Measurements from ENCODE around the gene TUBB2A.
"Not testable (repeated sequence)": the region's sequence is repeated elsewhere in the genome, so short reads cannot be mapped to it uniquely, and the experiment has no call there.

The TUBB2A gene

GRCh38 chr6:3171313-3172175 lies 14.2 kb upstream of the TUBB2A start:
- 97% methylated on average over 15 of the region's 17 CpGs for WGBS (ENCODE audit: insufficient coverage)
- CTCF ChIA-PET: not testable (repeated sequence)

GRCh38 chr6:3170676-3171075 lies 13.3 kb upstream of the TUBB2A start:
- POLR2A ChIA-PET; CTCF ChIA-PET; H3K36me3 ChIP-seq (ENCODE audit: control insufficient read depth in 4 of 4, insufficient read depth in 4 of 4, low read length in 3 of 4); H3K9me3 ChIP-seq (ENCODE audit: control extremely low read depth in 1 of 5, control insufficient read depth in 4 of 5, insufficient read depth in 2 of 5, low read depth in 1 of 5, low read length in 4 of 5); DNase-seq; H3K4me3 ChIP-seq (ENCODE audit: control insufficient read depth in 1 of 7, extremely low read depth in 1 of 7, insufficient read depth in 4 of 7, low read depth in 2 of 7, low read length in 6 of 7); H3K4me1 ChIP-seq (ENCODE audit: control extremely low read depth in 1 of 4, control insufficient read depth in 4 of 4, insufficient read depth in 4 of 4, low read length in 3 of 4); H3K27ac ChIP-seq (ENCODE audit: insufficient read depth in 1 of 2, low read depth in 1 of 2, low read length in 2 of 2, poor library complexity in 1 of 2, severe bottlenecking in 2 of 2); H3K27me3 ChIP-seq (replicated peaks in 2 of 5; ENCODE audit: control insufficient read depth in 4 of 5, insufficient read depth in 5 of 5, low read length in 4 of 5): not testable (repeated sequence)
- 87% methylated on average over 14 of the region's 24 CpGs for WGBS (ENCODE audit: insufficient coverage)

More at GRCh38 chr6:3171313-3172175, 14.2 kb upstream of the TUBB2A start:
- DNase-seq; H3K27me3 ChIP-seq (replicated peaks in 2 of 5; ENCODE audit: control insufficient read depth in 4 of 5, insufficient read depth in 5 of 5, low read length in 4 of 5); H3K9me3 ChIP-seq (ENCODE audit: control extremely low read depth in 1 of 5, control insufficient read depth in 4 of 5, insufficient read depth in 2 of 5, low read depth in 1 of 5, low read length in 4 of 5); H3K4me1 ChIP-seq (ENCODE audit: control extremely low read depth in 1 of 4, control insufficient read depth in 4 of 4, insufficient read depth in 4 of 4, low read length in 3 of 4); H3K27ac ChIP-seq (ENCODE audit: insufficient read depth in 1 of 2, low read depth in 1 of 2, low read length in 2 of 2, poor library complexity in 1 of 2, severe bottlenecking in 2 of 2); H3K4me3 ChIP-seq (ENCODE audit: control insufficient read depth in 1 of 7, extremely low read depth in 1 of 7, insufficient read depth in 4 of 7, low read depth in 2 of 7, low read length in 6 of 7); H3K36me3 ChIP-seq (ENCODE audit: control insufficient read depth in 4 of 4, insufficient read depth in 4 of 4, low read length in 3 of 4); POLR2A ChIA-PET: not testable (repeated sequence)

GRCh38 chr6:3168046-3168445 lies 10.7 kb upstream of the TUBB2A start:
- H3K36me3 ChIP-seq (ENCODE audit: control insufficient read depth in 4 of 4, insufficient read depth in 4 of 4, low read length in 3 of 4); CTCF ChIA-PET; H3K27ac ChIP-seq (ENCODE audit: insufficient read depth in 1 of 2, low read depth in 1 of 2, low read length in 2 of 2, poor library complexity in 1 of 2, severe bottlenecking in 2 of 2); H3K4me3 ChIP-seq (ENCODE audit: control insufficient read depth in 1 of 7, extremely low read depth in 1 of 7, insufficient read depth in 4 of 7, low read depth in 2 of 7, low read length in 6 of 7); H3K4me1 ChIP-seq (ENCODE audit: control extremely low read depth in 1 of 4, control insufficient read depth in 4 of 4, insufficient read depth in 4 of 4, low read length in 3 of 4); DNase-seq; H3K9me3 ChIP-seq (ENCODE audit: control extremely low read depth in 1 of 5, control insufficient read depth in 4 of 5, insufficient read depth in 2 of 5, low read depth in 1 of 5, low read length in 4 of 5): not testable (repeated sequence)
- peaks cover 0 to 14% (median 3%) of the 10 kb centered on the region in 5 experiments for H3K27me3 ChIP-seq (replicated peaks in 2 of 5; ENCODE audit: control insufficient read depth in 4 of 5, insufficient read depth in 5 of 5, low read length in 4 of 5)
- WGBS (ENCODE audit: insufficient coverage): 100% methylated on average over 9 of the region's 10 CpGs
- POLR2A ChIA-PET: interaction anchor here (0.6 kb wide), 1 partner anchor 98 kb away, joined by 3 read pairs; no protein-coding TSS in a partner anchor

GRCh38 chr6:3166535-3167225 lies 9.3 kb upstream of the TUBB2A start:
- H3K27ac ChIP-seq (ENCODE audit: insufficient read depth in 1 of 2, low read depth in 1 of 2, low read length in 2 of 2, poor library complexity in 1 of 2, severe bottlenecking in 2 of 2); POLR2A ChIA-PET; DNase-seq; H3K36me3 ChIP-seq (ENCODE audit: control insufficient read depth in 4 of 4, insufficient read depth in 4 of 4, low read length in 3 of 4); H3K9me3 ChIP-seq (ENCODE audit: control extremely low read depth in 1 of 5, control insufficient read depth in 4 of 5, insufficient read depth in 2 of 5, low read depth in 1 of 5, low read length in 4 of 5); H3K4me3 ChIP-seq (ENCODE audit: control insufficient read depth in 1 of 7, extremely low read depth in 1 of 7, insufficient read depth in 4 of 7, low read depth in 2 of 7, low read length in 6 of 7): not testable (repeated sequence)
- Histone ChIP-seq H3K4me1 (ENCODE audit: control extremely low read depth in 1 of 4, control insufficient read depth in 4 of 4, insufficient read depth in 4 of 4, low read length in 3 of 4) (peaks cover 5 to 12% (median 11%) of the 10 kb centered on the region in 4 experiments), H3K27me3 (replicated peaks in 2 of 5; ENCODE audit: control insufficient read depth in 4 of 5, insufficient read depth in 5 of 5, low read length in 4 of 5) (peaks cover 0 to 22% (median 6%) of the 10 kb centered on the region in 5 experiments)
- CTCF ChIA-PET: interaction anchor here (0.9 to 1.9 kb wide), 3 partner anchors 10 to 81 kb away, joined by 3 to 6 read pairs (median 3); partner anchors contain the start of gene TUBB2A
- WGBS (ENCODE audit: insufficient coverage): 97% methylated on average over 9 of the region's 10 CpGs

- Histone ChIP-seq H3K9me3 (ENCODE audit: control extremely low read depth in 1 of 5, control insufficient read depth in 4 of 5, insufficient read depth in 2 of 5, low read depth in 1 of 5, low read length in 4 of 5) (no peaks in the 10 kb centered on the region), H3K27ac (ENCODE audit: insufficient read depth in 1 of 2, low read depth in 1 of 2, low read length in 2 of 2, poor library complexity in 1 of 2, severe bottlenecking in 2 of 2) (peak overlapping the region in 1 of 2 experiments; percentile 44), H3K36me3 (ENCODE audit: control insufficient read depth in 4 of 4, insufficient read depth in 4 of 4, low read length in 3 of 4) (no peaks in the 10 kb centered on the region), H3K4me1 (ENCODE audit: control extremely low read depth in 1 of 4, control insufficient read depth in 4 of 4, insufficient read depth in 4 of 4, low read length in 3 of 4) (peaks cover 5 to 12% (median 11%) of the 10 kb centered on the region in 4 experiments), H3K27me3 (replicated peaks in 2 of 5; ENCODE audit: control insufficient read depth in 4 of 5, insufficient read depth in 5 of 5, low read length in 4 of 5) (peaks cover 0 to 29% (median 7%) of the 10 kb centered on the region in 5 experiments), H3K4me3 (ENCODE audit: control insufficient read depth in 1 of 7, extremely low read depth in 1 of 7, insufficient read depth in 4 of 7, low read depth in 2 of 7, low read length in 6 of 7) (no peak overlapping the region)
- ChIA-PET POLR2A (no interaction called here), CTCF (interaction anchor here (0.9 to 1.9 kb wide), 5 partner anchors 9 to 43 kb away, joined by 3 to 6 read pairs (median 3); partner anchors contain the start of gene TUBB2A)
- WGBS (ENCODE audit: insufficient coverage): 77% methylated on average over 6 of the region's 7 CpGs
- DNase-seq: no peak
Measured at GRCh38 chr6:3165631-3166534, 8.5 kb upstream of the TUBB2A start.

DNA sequence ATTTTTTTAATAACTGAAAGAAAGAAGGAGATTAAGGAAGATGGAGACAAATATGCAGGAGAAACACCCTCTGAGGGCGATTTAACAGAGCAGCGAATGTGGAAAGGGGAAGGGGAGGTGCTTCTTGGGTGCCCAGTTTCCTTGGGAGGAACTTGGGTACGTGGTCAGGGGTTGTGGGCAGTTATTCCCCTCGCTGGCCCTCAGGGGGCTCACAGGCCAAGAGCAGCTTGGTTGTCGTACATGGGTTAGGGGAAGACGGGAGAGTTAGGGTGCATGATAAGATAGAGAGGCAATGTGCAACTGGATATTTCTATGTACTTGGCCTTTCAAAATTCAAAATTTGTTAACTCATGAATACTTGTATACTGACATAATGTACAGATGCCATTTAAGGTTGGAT lies 7.0 kb upstream of the TUBB2A start:
- Histone ChIP-seq H3K4me3 (ENCODE audit: control insufficient read depth in 1 of 7, extremely low read depth in 1 of 7, insufficient read depth in 4 of 7, low read depth in 2 of 7, low read length in 6 of 7) (no peak overlapping the region), H3K9me3 (ENCODE audit: control extremely low read depth in 1 of 5, control insufficient read depth in 4 of 5, insufficient read depth in 2 of 5, low read depth in 1 of 5, low read length in 4 of 5) (no peaks in the 10 kb centered on the region), H3K36me3 (ENCODE audit: control insufficient read depth in 4 of 4, insufficient read depth in 4 of 4, low read length in 3 of 4) (no peaks in the 10 kb centered on the region), H3K27ac (ENCODE audit: insufficient read depth in 1 of 2, low read depth in 1 of 2, low read length in 2 of 2, poor library complexity in 1 of 2, severe bottlenecking in 2 of 2) (no peak overlapping the region), H3K4me1 (ENCODE audit: control extremely low read depth in 1 of 4, control insufficient read depth in 4 of 4, insufficient read depth in 4 of 4, low read length in 3 of 4) (peaks cover 5 to 15% (median 14%) of the 10 kb centered on the region in 4 experiments), H3K27me3 (replicated peaks in 2 of 5; ENCODE audit: control insufficient read depth in 4 of 5, insufficient read depth in 5 of 5, low read length in 4 of 5) (peaks cover 0 to 44% (median 14%) of the 10 kb centered on the region in 5 experiments)
- ChIA-PET POLR2A (no interaction called here), CTCF (interaction anchor here (1.3 to 1.7 kb wide), 2 partner anchors 36 to 41 kb away, joined by 3 read pairs; no protein-coding TSS in a partner anchor)
- peak in 2 of 3 donors; percentile 11 to 26 for DNase-seq
- 89% methylated on average over 2 of the region's 6 CpGs for WGBS (ENCODE audit: insufficient coverage)

All from common myeloid progenitor, CD34-positive (primary cell).